ENCODE measurements around the gene ADAMTS3.

GRCh38 chr4:72366601-72367000 is 202.4 kb downstream of the ADAMTS3 start:
- TF ChIP-seq CTCF (IDR thresholded peaks at IDR 0.05), result no peak
- TF ChIP-seq POLR2A (IDR thresholded peaks at IDR 0.05), result no peak

All from stomach (tissue), 4 donors.